Mesothelial cell of epicardium (in vitro differentiated cells): ENCODE measurements around the gene NDST3. TPM values are rescaled to one million over a fixed set of nuclear protein-coding genes. Genes with fewer than 3 reads are reported as not detected.

Experiments
- DNase-seq, 2 experiments: peaks; one replicate each; pipeline ENCODE4 v3.0.0; 2021; ENCODE audit warnings: low spot score in 2 of 2; ENCODE audit not compliant: unreplicated experiment in 2 of 2
- H3K27ac Mint-ChIP-seq: 2 replicates; pipeline ENCODE4 v1.8.0; 2021; ENCODE audit warnings: mixed read lengths
- H3K27me3 Mint-ChIP-seq: 2 replicates; pipeline ENCODE4 v1.8.0; 2021; ENCODE audit warnings: low read depth, mixed read lengths
- H3K36me3 Mint-ChIP-seq: 2 replicates; pipeline ENCODE4 v1.8.0; 2021; ENCODE audit warnings: mixed read lengths
- H3K4me1 Mint-ChIP-seq: 2 replicates; pipeline ENCODE4 v1.8.0; 2021; ENCODE audit warnings: mixed read lengths
- H3K4me3 Mint-ChIP-seq: 2 replicates; pipeline ENCODE4 v1.8.0; 2021; ENCODE audit warnings: mild to moderate bottlenecking, moderate library complexity, mixed read lengths
- H3K9me3 Mint-ChIP-seq: 2 replicates; pipeline ENCODE4 v1.8.0; 2021; ENCODE audit warnings: mixed read lengths
- CTCF ChIP-seq: fragments of 200-600 bp; sonication (generic); IDR thresholded peaks from one replicate; pipeline ENCODE4 v1.5.0; 2021; ENCODE audit warnings: antibody characterized with exemption; ENCODE audit not compliant: unreplicated experiment
- total RNA-seq: library from RNA; stranded (reverse); gene quantifications from 3 replicates; pipeline ENCODE4 v1.2.1, GENCODE V29; 2021

The NDST3 gene
- total RNA-seq, 1 donor from 2014 or later, result 5.1 TPM

GRCh38 chr4:118029224-118029623, 5.1 kb upstream of the NDST3 start:
- TF ChIP-seq CTCF, result no peak
- peaks cover 12% of the 10 kb centered on the region for H3K4me1 Mint-ChIP-seq
- H3K27ac Mint-ChIP-seq, result no peak overlapping the region
- H3K9me3 Mint-ChIP-seq, result peaks cover 3% of the 10 kb centered on the region
- no peak for DNase-seq
- H3K36me3 Mint-ChIP-seq, result no peaks in the 10 kb centered on the region
- no peaks in the 10 kb centered on the region for H3K27me3 Mint-ChIP-seq
- no peak overlapping the region for H3K4me3 Mint-ChIP-seq

- H3K27ac Mint-ChIP-seq, result peak overlapping the region; percentile 21
These were observed 1.6 kb upstream of the NDST3 start for GRCh38 chr4:118032691-118033090.

GRCh38 chr4:118033148-118034052, 886 bp upstream of the NDST3 start:
- peak; percentile 47 to 75 for DNase-seq
- H3K36me3 Mint-ChIP-seq, result no peaks in the 10 kb centered on the region
- TF ChIP-seq CTCF, result no peak
- H3K4me1 Mint-ChIP-seq, result peaks cover 14% of the 10 kb centered on the region
- no peaks in the 10 kb centered on the region for H3K27me3 Mint-ChIP-seq
- H3K9me3 Mint-ChIP-seq, result no peaks in the 10 kb centered on the region
- peak overlapping the region; percentile 91 for H3K27ac Mint-ChIP-seq
- H3K4me3 Mint-ChIP-seq, result peak overlapping the region; percentile 86

More at GRCh38 chr4:118032691-118033090, 1.6 kb upstream of the NDST3 start:
- peaks cover 18% of the 10 kb centered on the region for H3K4me1 Mint-ChIP-seq
- peak overlapping the region; percentile 72 for H3K4me3 Mint-ChIP-seq
- DNase-seq, result no peak
- no peaks in the 10 kb centered on the region for H3K36me3 Mint-ChIP-seq
- no peaks in the 10 kb centered on the region for H3K9me3 Mint-ChIP-seq
- no peak for TF ChIP-seq CTCF
- no peaks in the 10 kb centered on the region for H3K27me3 Mint-ChIP-seq

- no peak for DNase-seq
- no peaks in the 10 kb centered on the region for H3K36me3 Mint-ChIP-seq
- peaks cover 14% of the 10 kb centered on the region for H3K4me1 Mint-ChIP-seq
- no peak overlapping the region for H3K27ac Mint-ChIP-seq
- no peak overlapping the region for H3K4me3 Mint-ChIP-seq
- H3K27me3 Mint-ChIP-seq, result no peaks in the 10 kb centered on the region
- H3K9me3 Mint-ChIP-seq, result no peaks in the 10 kb centered on the region
- TF ChIP-seq CTCF, result no peak
These were observed 1.0 kb downstream of the NDST3 start for GRCh38 chr4:118035309-118035708.

GRCh38 chr4:118036336-118036735, 2.0 kb downstream of the NDST3 start:
- peaks cover 14% of the 10 kb centered on the region for H3K4me1 Mint-ChIP-seq
- H3K36me3 Mint-ChIP-seq, result no peaks in the 10 kb centered on the region
- no peak for DNase-seq
- no peak overlapping the region for H3K4me3 Mint-ChIP-seq
- no peak overlapping the region for H3K27ac Mint-ChIP-seq
- no peak for TF ChIP-seq CTCF
- no peaks in the 10 kb centered on the region for H3K27me3 Mint-ChIP-seq
- no peaks in the 10 kb centered on the region for H3K9me3 Mint-ChIP-seq
